ENCODE results near the gene NKX1-1.
"Not testable (repeated sequence)": the region's sequence is repeated elsewhere in the genome, so short reads cannot be mapped to it uniquely, and the experiment has no call there.

The NKX1-1 gene

DNA sequence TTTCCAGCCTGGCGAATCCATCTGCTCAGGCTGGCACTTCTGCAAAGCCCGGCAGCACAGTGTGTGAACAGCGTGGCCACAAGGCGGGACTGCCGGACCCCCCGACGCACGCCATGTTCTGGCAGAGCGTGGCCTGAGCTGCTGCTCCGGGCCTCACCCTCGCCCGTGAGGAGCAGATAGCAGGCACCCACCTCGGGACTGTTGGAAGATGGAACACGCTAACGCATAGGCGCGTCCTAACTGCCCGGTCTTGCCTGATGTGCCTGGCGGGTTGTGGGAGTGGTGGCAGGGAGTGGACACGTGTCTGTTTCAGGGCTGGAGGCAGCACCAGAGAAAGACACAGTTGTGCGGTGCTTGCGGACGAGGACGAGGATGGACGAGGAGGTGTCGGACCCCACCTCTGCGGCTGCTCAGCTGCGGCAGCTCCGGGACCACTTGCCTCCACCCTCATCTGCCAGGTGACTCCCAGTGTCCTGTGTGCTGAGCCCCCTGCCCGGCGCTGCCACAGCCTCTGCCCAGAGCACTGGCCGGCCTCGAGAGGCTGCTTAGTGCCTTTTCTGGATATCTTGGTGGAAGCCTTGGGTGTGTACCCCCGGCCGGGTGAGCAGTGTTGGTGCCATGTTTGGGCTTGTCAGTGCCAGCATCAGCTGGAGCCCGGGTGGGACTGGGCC lies 31.1 kb downstream of the NKX1-1 start:
- H3K27ac ChIP-seq (ENCODE audit: low read depth, low read length), result no peak overlapping the region
- no peak overlapping the region for H3K9ac ChIP-seq (ENCODE audit: low read depth, low read length)
- H3K9me3 ChIP-seq (ENCODE audit: control insufficient read depth, insufficient read depth, low read length), result no peaks in the 10 kb centered on the region
- H3K4me3 ChIP-seq (ENCODE audit: low read depth, low read length), result no peak overlapping the region
- H3K27me3 ChIP-seq (ENCODE audit: control insufficient read depth, insufficient read depth, low read length), result no peaks in the 10 kb centered on the region
- peaks cover 12% of the 10 kb centered on the region; the same call in 1 of the 2 replicates for H3K36me3 ChIP-seq (ENCODE audit: control insufficient read depth, insufficient read depth, low read length)
- H3K4me1 ChIP-seq (ENCODE audit: control insufficient read depth, insufficient read depth, low read length), result no peaks in the 10 kb centered on the region

DNA sequence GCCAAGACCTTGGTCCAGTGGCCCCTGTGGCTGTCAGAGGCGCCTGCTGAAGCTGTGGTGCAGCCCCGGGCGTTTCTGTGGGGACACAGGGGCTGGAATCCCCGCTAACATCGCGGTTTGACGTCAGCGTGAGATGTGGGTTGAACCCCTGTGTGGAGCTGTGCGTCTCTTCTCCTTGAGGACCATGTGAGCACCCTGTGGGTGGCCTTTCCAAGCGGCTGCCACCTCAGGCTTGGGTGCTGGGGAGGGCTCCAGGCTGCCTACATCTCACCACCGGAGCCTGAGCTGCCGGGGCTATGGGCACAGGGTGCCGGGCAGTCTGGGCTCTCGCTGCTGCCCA lies 31.6 kb downstream of the NKX1-1 start:
- H3K4me3 ChIP-seq (ENCODE audit: low read depth, low read length), result no peak overlapping the region
- no peak overlapping the region for H3K9ac ChIP-seq (ENCODE audit: low read depth, low read length)
- H3K27me3 ChIP-seq (ENCODE audit: control insufficient read depth, insufficient read depth, low read length), result no peaks in the 10 kb centered on the region
- no peaks in the 10 kb centered on the region for H3K4me1 ChIP-seq (ENCODE audit: control insufficient read depth, insufficient read depth, low read length)
- H3K36me3 ChIP-seq (ENCODE audit: control insufficient read depth, insufficient read depth, low read length), result peaks cover 12% of the 10 kb centered on the region; the same call in 1 of the 2 replicates
- no peak overlapping the region for H3K27ac ChIP-seq (ENCODE audit: low read depth, low read length)
- no peaks in the 10 kb centered on the region for H3K9me3 ChIP-seq (ENCODE audit: control insufficient read depth, insufficient read depth, low read length)

- H3K36me3 ChIP-seq (ENCODE audit: control insufficient read depth, insufficient read depth, low read length), result peaks cover 12% of the 10 kb centered on the region; the same call in 1 of the 2 replicates
- H3K4me1 ChIP-seq (ENCODE audit: control insufficient read depth, insufficient read depth, low read length), result no peaks in the 10 kb centered on the region
- H3K27ac ChIP-seq (ENCODE audit: low read depth, low read length), result no peak overlapping the region
- no peak overlapping the region for H3K4me3 ChIP-seq (ENCODE audit: low read depth, low read length)
- H3K9ac ChIP-seq (ENCODE audit: low read depth, low read length), result no peak overlapping the region
- no peaks in the 10 kb centered on the region for H3K27me3 ChIP-seq (ENCODE audit: control insufficient read depth, insufficient read depth, low read length)
- no peaks in the 10 kb centered on the region for H3K9me3 ChIP-seq (ENCODE audit: control insufficient read depth, insufficient read depth, low read length)
These were observed 32.1 kb downstream of the NKX1-1 start for GRCh38 chr4:1373892-1374705.

- not testable (repeated sequence) for H3K9me3 ChIP-seq (ENCODE audit: control insufficient read depth, insufficient read depth, low read length); H3K27me3 ChIP-seq (ENCODE audit: control insufficient read depth, insufficient read depth, low read length); H3K9ac ChIP-seq (ENCODE audit: low read depth, low read length); H3K4me1 ChIP-seq (ENCODE audit: control insufficient read depth, insufficient read depth, low read length); H3K27ac ChIP-seq (ENCODE audit: low read depth, low read length); H3K4me3 ChIP-seq (ENCODE audit: low read depth, low read length)
- peaks cover 12% of the 10 kb centered on the region; the same call in 1 of the 2 replicates for H3K36me3 ChIP-seq (ENCODE audit: control insufficient read depth, insufficient read depth, low read length)
These were observed 33.7 kb downstream of the NKX1-1 start for GRCh38 chr4:1372576-1372975.

GRCh38 chr4:1371176-1372165 lies 34.8 kb downstream of the NKX1-1 start:
- peaks cover 15% of the 10 kb centered on the region; the same call in 1 of the 2 replicates for H3K36me3 ChIP-seq (ENCODE audit: control insufficient read depth, insufficient read depth, low read length)
- H3K4me1 ChIP-seq (ENCODE audit: control insufficient read depth, insufficient read depth, low read length), result no peaks in the 10 kb centered on the region
- H3K27ac ChIP-seq (ENCODE audit: low read depth, low read length), result no peak overlapping the region
- H3K9ac ChIP-seq (ENCODE audit: low read depth, low read length), result no peak overlapping the region
- no peak overlapping the region for H3K4me3 ChIP-seq (ENCODE audit: low read depth, low read length)
- H3K27me3 ChIP-seq (ENCODE audit: control insufficient read depth, insufficient read depth, low read length), result no peaks in the 10 kb centered on the region
- no peaks in the 10 kb centered on the region for H3K9me3 ChIP-seq (ENCODE audit: control insufficient read depth, insufficient read depth, low read length)

- Histone ChIP-seq H3K9me3 (ENCODE audit: control insufficient read depth, insufficient read depth, low read length) (no peaks in the 10 kb centered on the region), H3K9ac (ENCODE audit: low read depth, low read length) (no peak overlapping the region), H3K36me3 (ENCODE audit: control insufficient read depth, insufficient read depth, low read length) (peaks cover 13% of the 10 kb centered on the region; the same call in 1 of the 2 replicates)
These were observed 35.7 kb downstream of the NKX1-1 start for GRCh38 chr4:1370321-1371124.

GRCh38 chr4:1369479-1370079 lies 36.7 kb downstream of the NKX1-1 start:
- Histone ChIP-seq H3K36me3 (ENCODE audit: control insufficient read depth, insufficient read depth, low read length) (peaks cover 8% of the 10 kb centered on the region; the same call in 1 of the 2 replicates), H3K27me3 (ENCODE audit: control insufficient read depth, insufficient read depth, low read length) (no peaks in the 10 kb centered on the region), H3K27ac (ENCODE audit: low read depth, low read length) (no peak overlapping the region)

More at GRCh38 chr4:1370321-1371124, 35.7 kb downstream of the NKX1-1 start:
- H3K27me3 ChIP-seq (ENCODE audit: control insufficient read depth, insufficient read depth, low read length), result no peaks in the 10 kb centered on the region
- no peaks in the 10 kb centered on the region for H3K4me1 ChIP-seq (ENCODE audit: control insufficient read depth, insufficient read depth, low read length)
- H3K27ac ChIP-seq (ENCODE audit: low read depth, low read length), result no peak overlapping the region
- H3K4me3 ChIP-seq (ENCODE audit: low read depth, low read length), result no peak overlapping the region

DNA sequence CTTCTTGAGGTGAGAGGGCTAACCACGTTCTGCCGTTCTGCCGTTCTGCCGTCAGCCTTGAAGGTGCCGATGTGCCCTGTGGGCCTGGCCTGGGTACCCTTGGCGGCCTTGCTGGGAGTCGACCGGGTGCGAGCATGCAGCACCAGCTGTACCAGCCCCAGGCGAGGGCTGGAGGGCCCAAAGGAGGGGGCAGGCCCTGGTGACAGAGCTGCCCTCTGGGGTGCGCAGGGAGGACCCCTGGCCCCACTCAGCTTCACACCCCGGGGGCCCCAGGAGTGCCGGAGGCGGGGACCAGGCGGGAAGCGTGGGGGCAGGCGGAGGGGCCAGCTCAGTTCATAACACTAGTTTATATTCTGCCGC lies 37.2 kb downstream of the NKX1-1 start:
- no peak overlapping the region for H3K4me3 ChIP-seq (ENCODE audit: low read depth, low read length)
- H3K27ac ChIP-seq (ENCODE audit: low read depth, low read length), result no peak overlapping the region
- H3K27me3 ChIP-seq (ENCODE audit: control insufficient read depth, insufficient read depth, low read length), result no peaks in the 10 kb centered on the region
- no peak overlapping the region for H3K9ac ChIP-seq (ENCODE audit: low read depth, low read length)
- peaks cover 8% of the 10 kb centered on the region; the same call in 1 of the 2 replicates for H3K36me3 ChIP-seq (ENCODE audit: control insufficient read depth, insufficient read depth, low read length)
- no peaks in the 10 kb centered on the region for H3K9me3 ChIP-seq (ENCODE audit: control insufficient read depth, insufficient read depth, low read length)
- no peaks in the 10 kb centered on the region for H3K4me1 ChIP-seq (ENCODE audit: control insufficient read depth, insufficient read depth, low read length)

More at GRCh38 chr4:1369479-1370079, 36.7 kb downstream of the NKX1-1 start:
- Histone ChIP-seq H3K4me1 (ENCODE audit: control insufficient read depth, insufficient read depth, low read length) (no peaks in the 10 kb centered on the region), H3K9me3 (ENCODE audit: control insufficient read depth, insufficient read depth, low read length) (no peaks in the 10 kb centered on the region), H3K4me3 (ENCODE audit: low read depth, low read length) (no peak overlapping the region), H3K9ac (ENCODE audit: low read depth, low read length) (no peak overlapping the region)

DNA sequence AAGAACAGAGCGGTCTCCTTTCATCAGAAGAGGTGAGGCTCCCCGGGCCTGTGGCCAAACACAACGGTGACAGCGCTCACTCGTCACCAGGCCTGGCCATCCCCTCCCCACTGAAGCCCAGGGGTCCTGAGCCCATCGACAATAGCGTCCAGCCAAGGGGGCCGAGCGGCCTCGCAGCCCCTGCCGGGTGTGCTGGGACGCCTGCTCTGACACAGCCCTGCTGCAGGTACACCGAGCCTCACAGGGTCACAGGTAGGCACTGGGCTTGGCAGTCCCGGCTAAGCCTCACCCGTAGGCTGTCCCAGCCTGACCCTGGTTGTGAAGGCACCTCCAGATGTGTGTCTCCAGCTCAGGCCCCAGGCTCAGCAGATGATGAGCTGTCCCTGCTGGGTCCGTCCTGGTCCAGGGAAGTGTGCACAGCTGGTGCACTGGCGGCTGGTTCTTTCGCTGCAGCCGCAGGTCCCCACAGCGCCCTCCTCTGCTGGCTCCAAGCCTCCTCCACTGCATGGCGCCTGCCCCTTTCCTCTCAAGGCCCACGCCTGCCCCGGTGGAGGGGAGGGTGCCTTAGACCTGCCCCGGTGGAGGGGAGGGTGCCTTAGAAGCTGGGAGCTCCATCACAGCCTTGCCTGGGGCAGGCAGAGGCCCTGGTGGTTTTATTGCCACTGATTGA lies 37.7 kb downstream of the NKX1-1 start:
- Histone ChIP-seq H3K4me3 (ENCODE audit: low read depth, low read length) (no peak overlapping the region), H3K9me3 (ENCODE audit: control insufficient read depth, insufficient read depth, low read length) (no peaks in the 10 kb centered on the region), H3K27me3 (ENCODE audit: control insufficient read depth, insufficient read depth, low read length) (no peaks in the 10 kb centered on the region), H3K27ac (ENCODE audit: low read depth, low read length) (no peak overlapping the region), H3K36me3 (ENCODE audit: control insufficient read depth, insufficient read depth, low read length) (peaks cover 8% of the 10 kb centered on the region; the same call in 1 of the 2 replicates), H3K4me1 (ENCODE audit: control insufficient read depth, insufficient read depth, low read length) (no peaks in the 10 kb centered on the region), H3K9ac (ENCODE audit: low read depth, low read length) (no peak overlapping the region; the same call in 1 of the 2 replicates)

Measured in HUES48 (cell line).